ENCODE measurements around the gene FCAMR. TPM values are rescaled to one million over a fixed set of nuclear protein-coding genes. Genes with fewer than 3 reads are reported as not detected.
A peak's percentile ranks its signal among the peaks of the same experiment; 100 is the strongest.

The FCAMR gene
- total RNA-seq, 4 donors from 2014 or later: not detected

DNA sequence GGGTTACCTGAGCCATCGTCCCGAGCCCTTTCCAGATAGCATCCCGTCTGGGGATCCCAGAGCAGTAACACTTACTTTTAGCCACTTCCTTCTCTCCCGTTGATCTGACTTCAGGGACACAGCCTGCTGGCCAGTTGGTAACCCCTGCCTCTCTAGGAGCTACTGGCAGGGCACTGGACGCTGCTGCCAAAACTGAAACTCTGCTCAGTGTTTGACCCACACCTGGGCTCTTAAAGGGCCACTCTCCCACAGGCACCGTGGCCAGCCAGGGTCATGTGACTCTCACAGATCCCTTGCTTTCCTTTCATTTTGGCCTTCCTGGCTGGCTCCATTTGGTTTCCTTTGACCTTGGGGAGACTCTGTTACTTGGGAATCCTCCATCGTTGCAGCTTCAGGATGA is 24.0 kb downstream of the FCAMR start, which contains the start of gene PIGR:
Gene PIGR (minus strand): TSS at position 206 of the 400 bp plus-strand sequence. CDS start 5,935 bp downstream, outside the sequence.
- intact Hi-C loops (cut with DNase I): no loop called here
- peak; percentile 40 to 54 for DNase-seq
- TF ChIP-seq, protein P1, sequence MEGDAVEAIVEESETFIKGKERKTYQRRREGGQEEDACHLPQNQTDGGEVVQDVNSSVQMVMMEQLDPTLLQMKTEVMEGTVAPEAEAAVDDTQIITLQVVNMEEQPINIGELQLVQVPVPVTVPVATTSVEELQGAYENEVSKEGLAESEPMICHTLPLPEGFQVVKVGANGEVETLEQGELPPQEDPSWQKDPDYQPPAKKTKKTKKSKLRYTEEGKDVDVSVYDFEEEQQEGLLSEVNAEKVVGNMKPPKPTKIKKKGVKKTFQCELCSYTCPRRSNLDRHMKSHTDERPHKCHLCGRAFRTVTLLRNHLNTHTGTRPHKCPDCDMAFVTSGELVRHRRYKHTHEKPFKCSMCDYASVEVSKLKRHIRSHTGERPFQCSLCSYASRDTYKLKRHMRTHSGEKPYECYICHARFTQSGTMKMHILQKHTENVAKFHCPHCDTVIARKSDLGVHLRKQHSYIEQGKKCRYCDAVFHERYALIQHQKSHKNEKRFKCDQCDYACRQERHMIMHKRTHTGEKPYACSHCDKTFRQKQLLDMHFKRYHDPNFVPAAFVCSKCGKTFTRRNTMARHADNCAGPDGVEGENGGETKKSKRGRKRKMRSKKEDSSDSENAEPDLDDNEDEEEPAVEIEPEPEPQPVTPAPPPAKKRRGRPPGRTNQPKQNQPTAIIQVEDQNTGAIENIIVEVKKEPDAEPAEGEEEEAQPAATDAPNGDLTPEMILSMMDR (IDR thresholded peaks at IDR 0.05): no peak
- no peak for TF ChIP-seq POLR2A (IDR thresholded peaks at IDR 0.05)
- Histone ChIP-seq H3K4me3 (replicated peaks in 1 of 3) (no peak within 1 kb of the TSS), H3K27me3 (no peaks in the 10 kb centered on the region), H3K36me3 (no peaks in the 10 kb centered on the region), H3K9me3 (no peaks in the 10 kb centered on the region), H3K4me1 (no peaks in the 10 kb centered on the region), H3K27ac (no peak within 1 kb of the TSS)
- 47% methylated on average over 7 of the region's 7 CpGs for WGBS, 2 donors

- no peak overlapping the region for H3K4me3 ChIP-seq (replicated peaks in 1 of 3)
- no peaks in the 10 kb centered on the region for H3K4me1 ChIP-seq
- no peaks in the 10 kb centered on the region for H3K27me3 ChIP-seq
- H3K27ac ChIP-seq: no peak overlapping the region
- H3K9me3 ChIP-seq: no peaks in the 10 kb centered on the region
- H3K36me3 ChIP-seq: no peaks in the 10 kb centered on the region
- DNase-seq: no peak
- WGBS, 2 donors: 87 to 90% methylated on average over 4 of the region's 4 CpGs
- intact Hi-C loops (cut with DNase I): no loop called here
- TF ChIP-seq POLR2A (IDR thresholded peaks at IDR 0.05): no peak
- TF ChIP-seq, protein P1 (IDR thresholded peaks at IDR 0.05): no peak
Measured at GRCh38 chr1:206945779-206946178, 24.5 kb downstream of the FCAMR start.

DNA sequence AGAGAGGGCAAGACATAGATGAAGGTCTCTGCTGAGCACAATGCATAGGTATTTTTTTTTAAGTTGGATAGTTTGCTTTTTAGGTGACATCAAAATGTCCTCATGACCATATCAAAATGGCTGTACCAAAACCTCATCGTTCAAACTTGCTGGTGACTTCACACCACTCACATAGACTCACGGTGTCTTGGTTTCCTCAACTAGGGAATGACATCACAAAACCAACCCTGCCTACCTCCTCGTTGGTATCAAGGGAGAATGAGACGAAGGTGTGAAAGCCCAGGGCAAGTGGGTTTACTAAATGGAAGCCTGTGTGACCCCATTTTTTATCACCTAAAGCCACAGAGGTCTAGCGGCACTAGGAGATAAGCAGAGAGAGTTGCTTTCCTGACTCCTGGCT is 25.6 kb downstream of the FCAMR start:
- Histone ChIP-seq H3K27ac (no peak overlapping the region), H3K27me3 (no peaks in the 10 kb centered on the region), H3K9me3 (no peaks in the 10 kb centered on the region), H3K4me3 (replicated peaks in 1 of 3) (no peak overlapping the region), H3K4me1 (no peaks in the 10 kb centered on the region), H3K36me3 (no peaks in the 10 kb centered on the region)
- TF ChIP-seq, protein P1 (IDR thresholded peaks at IDR 0.05): no peak
- no peak for TF ChIP-seq POLR2A (IDR thresholded peaks at IDR 0.05)
- intact Hi-C loops (cut with DNase I): no loop called here
- DNase-seq: no peak
- 74% methylated on average over 5 of the region's 5 CpGs for WGBS, 2 donors

- Histone ChIP-seq H3K4me1 (no peaks in the 10 kb centered on the region), H3K9me3 (no peaks in the 10 kb centered on the region), H3K36me3 (no peaks in the 10 kb centered on the region), H3K4me3 (replicated peaks in 1 of 3) (no peak overlapping the region), H3K27ac (no peak overlapping the region), H3K27me3 (no peaks in the 10 kb centered on the region)
- intact Hi-C loops (cut with DNase I): no loop called here
- 58 to 69% methylated on average over 6 of the region's 6 CpGs for WGBS, 2 donors
- TF ChIP-seq, protein P1 (IDR thresholded peaks at IDR 0.05): no peak
- no peak for TF ChIP-seq POLR2A (IDR thresholded peaks at IDR 0.05)
- no peak for DNase-seq
Measured at GRCh38 chr1:206941766-206942418, 28.4 kb downstream of the FCAMR start.

- Histone ChIP-seq H3K27ac (no peak overlapping the region), H3K4me3 (replicated peaks in 1 of 3) (no peak overlapping the region), H3K9me3 (no peaks in the 10 kb centered on the region), H3K4me1 (no peaks in the 10 kb centered on the region), H3K36me3 (no peaks in the 10 kb centered on the region), H3K27me3 (no peaks in the 10 kb centered on the region)
- WGBS, 2 donors: 86 to 90% methylated on average over 3 of the region's 3 CpGs
- no peak for DNase-seq
- TF ChIP-seq POLR2A (IDR thresholded peaks at IDR 0.05): no peak
- TF ChIP-seq, protein P1 (IDR thresholded peaks at IDR 0.05): no peak
- intact Hi-C loops (cut with DNase I): no loop called here
Measured at GRCh38 chr1:206940588-206940936, 29.7 kb downstream of the FCAMR start.
